C4-2B (cell line): Measurements from ENCODE around the gene ULK1.

Source experiments
- CTCF ChIP-seq: fragments of 450-650 bp; conservative IDR thresholded peaks from 2 replicates; pipeline ENCODE4 v1.5.1; 2017; ENCODE audit warnings: mild to moderate bottlenecking
- ZFX ChIP-seq: fragments of 450-650 bp; IDR thresholded peaks from 2 replicates; pipeline ENCODE4 v1.6.1; 2017

- TF ChIP-seq CTCF (no peak), ZFX (no peak)
Observed at GRCh38 chr12:131921866-131922769, 27.7 kb downstream of the ULK1 start.
